Activated CD4-positive, alpha-beta T cell treated with anti-CD3 and anti-CD28 coated beads, Interleukin-2, amount 10 ng/mL, durations not matched to agents 24 days and 14 days (primary cell): ENCODE measurements around the gene FKBP5. TPM values are rescaled to one million over a fixed set of nuclear protein-coding genes. Genes with fewer than 3 reads are reported as not detected.
"Not testable (repeated sequence)": the region's sequence is repeated elsewhere in the genome, so short reads cannot be mapped to it uniquely, and the experiment has no call there.

Experiments
- DNase-seq: peaks from one replicate; pipeline ENCODE4 v3.0.0; 2022
- H3K27ac Mint-ChIP-seq: one replicate; pipeline ENCODE4 v1.8.0; 2022; ENCODE audit warnings: mild to moderate bottlenecking, mixed read lengths
- H3K27me3 Mint-ChIP-seq: one replicate; pipeline ENCODE4 v1.8.0; 2022; ENCODE audit warnings: mixed read lengths
- H3K36me3 Mint-ChIP-seq: one replicate; pipeline ENCODE4 v1.8.0; 2022; ENCODE audit warnings: low read depth, mild to moderate bottlenecking, mixed read lengths
- H3K4me1 Mint-ChIP-seq: one replicate; pipeline ENCODE4 v1.8.0; 2021; ENCODE audit warnings: mixed read lengths
- H3K4me3 Mint-ChIP-seq: one replicate; pipeline ENCODE4 v1.8.0; 2022; ENCODE audit warnings: mild to moderate bottlenecking, moderate library complexity, mixed read lengths
- H3K9me3 Mint-ChIP-seq: one replicate; pipeline ENCODE4 v1.8.0; 2021; ENCODE audit warnings: mixed read lengths
- intact Hi-C: fragments of 100-400 bp; cut with micrococcal nuclease; formaldehyde crosslinking; loops from one replicate; pipeline ENCODE4 v1.15.1; 2023
- total RNA-seq: library from RNA; stranded (reverse); gene quantifications from 2 replicates; pipeline ENCODE4 v1.2.3, GENCODE V29; 2022

The FKBP5 gene
- total RNA-seq, result 85.0 and 85.1 TPM in 2 replicates

- no peaks in the 10 kb centered on the region for H3K36me3 Mint-ChIP-seq
- H3K27ac Mint-ChIP-seq, result peak within 1 kb of the TSS; percentile 92
- peak; percentile 97 for DNase-seq
- no peaks in the 10 kb centered on the region for H3K27me3 Mint-ChIP-seq
- peaks cover 15% of the 10 kb centered on the region for H3K4me1 Mint-ChIP-seq
- H3K4me3 Mint-ChIP-seq, result peak within 1 kb of the TSS; percentile 93
- H3K9me3 Mint-ChIP-seq, result no peaks in the 10 kb centered on the region
- intact Hi-C loops, result loop anchor here (2.0 to 5.0 kb wide), 4 partner anchors 22 to 86 kb away; no protein-coding TSS in a partner anchor
Measured at GRCh38 chr6:35688605-35689322, at the start of gene FKBP5. Gene FKBP5 (minus strand): TSS chr6:35688915. CDS start chr6:35642824, 46,091 bp downstream.

- Mint-ChIP-seq H3K9me3 (no peaks in the 10 kb centered on the region), H3K27me3 (no peaks in the 10 kb centered on the region), H3K4me3 (no peak overlapping the region), H3K4me1 (peaks cover 23% of the 10 kb centered on the region), H3K27ac (peak overlapping the region; percentile 27), H3K36me3 (no peaks in the 10 kb centered on the region)
- intact Hi-C loops, result loop anchor here (1.0 kb wide), 2 partner anchors 153 to 214 kb away; no protein-coding TSS in a partner anchor
- peak; percentile 80 for DNase-seq
Measured at GRCh38 chr6:35737413-35738211, 48.9 kb upstream of the FKBP5 start.

- intact Hi-C loops, result loop anchor here (1.0 kb wide), 3 partner anchors 68 to 214 kb away; no protein-coding TSS in a partner anchor
- no peak within 1 kb of the TSS for H3K4me3 Mint-ChIP-seq
- no peak for DNase-seq
- H3K27me3 Mint-ChIP-seq, result no peaks in the 10 kb centered on the region
- no peaks in the 10 kb centered on the region for H3K9me3 Mint-ChIP-seq
- peak within 1 kb of the TSS; percentile 27 for H3K27ac Mint-ChIP-seq
- peaks cover 29% of the 10 kb centered on the region for H3K4me1 Mint-ChIP-seq
- no peaks in the 10 kb centered on the region for H3K36me3 Mint-ChIP-seq
Measured at GRCh38 chr6:35736982-35737412, 48.3 kb upstream of the FKBP5 start, which contains the start of gene ARMC12. Gene ARMC12 (plus strand): TSS chr6:35737032. CDS start chr6:35737109, 77 bp downstream.

DNA sequence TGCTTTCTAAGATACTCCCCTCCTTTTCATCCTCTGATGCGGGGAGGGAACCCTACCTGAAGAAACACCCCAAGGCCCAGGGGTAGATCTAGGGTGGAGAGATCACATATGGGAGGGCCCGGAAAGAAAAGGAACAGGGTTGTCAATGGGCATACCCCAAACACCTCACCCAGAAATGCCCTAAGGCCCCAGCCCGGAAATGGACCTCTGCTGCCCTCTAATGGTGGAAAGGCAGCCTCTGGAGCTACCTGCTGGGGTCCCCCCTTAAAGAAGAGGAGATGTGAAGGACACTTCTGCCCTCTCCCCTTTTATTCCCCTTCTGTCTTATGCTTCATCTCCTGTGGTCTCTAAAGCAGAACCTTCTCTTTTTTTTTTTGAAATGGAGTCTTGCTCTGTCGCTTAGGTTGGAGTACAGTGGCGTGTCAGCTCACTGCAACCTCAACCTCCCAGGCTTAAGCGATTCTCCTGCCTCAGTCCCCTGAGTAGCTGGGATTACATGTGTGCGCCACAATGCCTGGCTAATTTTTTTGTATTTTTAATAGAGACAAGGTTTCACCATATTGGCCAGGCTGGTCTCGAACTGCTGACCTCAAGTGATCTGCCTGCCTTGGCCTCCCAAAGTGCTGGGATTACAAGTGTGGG lies 47.7 kb upstream of the FKBP5 start:
- Mint-ChIP-seq H3K36me3 (no peaks in the 10 kb centered on the region), H3K27me3 (no peaks in the 10 kb centered on the region), H3K4me1 (peaks cover 30% of the 10 kb centered on the region), H3K27ac (no peak overlapping the region), H3K4me3 (no peak overlapping the region), H3K9me3 (no peaks in the 10 kb centered on the region)
- DNase-seq, result peak; percentile 96
- intact Hi-C loops, result loop anchor here (1.0 kb wide), 1 partner anchor 67 kb away; no protein-coding TSS in a partner anchor

DNA sequence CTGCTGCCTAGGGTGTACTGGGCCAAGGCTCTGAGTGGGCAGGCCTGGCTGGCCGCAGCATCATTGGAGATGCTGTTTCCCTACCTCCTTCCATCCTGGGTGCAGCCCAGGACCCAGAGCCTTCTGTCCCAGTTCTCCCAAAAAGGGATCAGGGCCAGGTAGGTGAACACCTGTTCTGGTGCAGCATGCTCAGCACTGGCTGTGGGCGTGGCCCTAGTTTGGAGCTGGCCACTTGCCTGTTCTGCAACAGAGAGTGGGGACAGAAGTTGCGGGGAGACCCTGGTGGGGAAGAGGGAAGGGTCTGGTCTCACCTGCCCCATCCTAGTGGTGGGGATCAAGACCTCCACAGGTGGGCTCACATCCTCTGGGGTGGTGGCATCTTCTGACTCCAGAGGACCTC lies 46.7 kb upstream of the FKBP5 start:
- no peaks in the 10 kb centered on the region for H3K36me3 Mint-ChIP-seq
- DNase-seq, result no peak
- no peaks in the 10 kb centered on the region for H3K27me3 Mint-ChIP-seq
- H3K9me3 Mint-ChIP-seq, result no peaks in the 10 kb centered on the region
- intact Hi-C loops, result no loop called here
- no peak overlapping the region for H3K27ac Mint-ChIP-seq
- no peak overlapping the region for H3K4me3 Mint-ChIP-seq
- H3K4me1 Mint-ChIP-seq, result peaks cover 35% of the 10 kb centered on the region

DNA sequence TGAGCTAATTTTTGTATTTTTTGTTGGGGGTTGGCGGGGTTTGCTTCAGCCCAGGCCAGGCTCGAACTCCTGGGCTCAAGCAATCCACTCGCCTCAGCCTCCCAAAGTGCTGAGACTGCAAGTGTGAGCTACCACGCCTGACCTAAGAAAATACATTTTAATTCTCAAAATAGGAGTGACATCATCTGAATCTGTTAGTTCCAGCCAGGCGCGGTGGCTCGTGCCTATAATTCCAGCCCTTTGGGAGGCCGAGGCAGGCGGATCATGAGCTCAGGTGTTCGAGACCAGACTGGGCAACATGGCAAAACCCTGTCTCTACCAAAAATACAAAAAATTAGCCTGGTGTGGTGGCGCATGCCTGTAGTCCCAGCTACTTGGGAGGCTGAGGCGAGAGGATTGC lies 45.6 kb upstream of the FKBP5 start:
- intact Hi-C loops, result loop anchor here (5.0 kb wide), 1 partner anchor 132 kb away; no protein-coding TSS in a partner anchor
- H3K4me1 Mint-ChIP-seq, result peaks cover 43% of the 10 kb centered on the region
- not testable (repeated sequence) for H3K36me3 Mint-ChIP-seq, H3K9me3 Mint-ChIP-seq, H3K4me3 Mint-ChIP-seq, H3K27ac Mint-ChIP-seq, H3K27me3 Mint-ChIP-seq, DNase-seq

- H3K9me3 Mint-ChIP-seq, result no peaks in the 10 kb centered on the region
- no peak overlapping the region for H3K4me3 Mint-ChIP-seq
- H3K27ac Mint-ChIP-seq, result no peak overlapping the region
- no peaks in the 10 kb centered on the region for H3K36me3 Mint-ChIP-seq
- no peaks in the 10 kb centered on the region for H3K27me3 Mint-ChIP-seq
- intact Hi-C loops, result loop anchor here (2.0 to 5.0 kb wide), 2 partner anchors 15 to 131 kb away; no protein-coding TSS in a partner anchor
- no peak for DNase-seq
- H3K4me1 Mint-ChIP-seq, result peaks cover 49% of the 10 kb centered on the region
Measured at GRCh38 chr6:35733633-35734032, 44.9 kb upstream of the FKBP5 start.

- Mint-ChIP-seq H3K9me3 (no peaks in the 10 kb centered on the region), H3K4me3 (peak overlapping the region; percentile 90), H3K27me3 (no peaks in the 10 kb centered on the region), H3K4me1 (peaks cover 56% of the 10 kb centered on the region), H3K27ac (peak overlapping the region; percentile 94), H3K36me3 (no peaks in the 10 kb centered on the region)
- intact Hi-C loops, result loop anchor here (1.0 to 5.0 kb wide), 3 partner anchors 13 to 130 kb away; no protein-coding TSS in a partner anchor
- peak; percentile 98 for DNase-seq
Measured at GRCh38 chr6:35731736-35732532, 43.2 kb upstream of the FKBP5 start.

- Mint-ChIP-seq H3K4me3 (peak overlapping the region; percentile 90), H3K27me3 (no peaks in the 10 kb centered on the region), H3K9me3 (no peaks in the 10 kb centered on the region), H3K36me3 (no peaks in the 10 kb centered on the region), H3K4me1 (peaks cover 60% of the 10 kb centered on the region), H3K27ac (peak overlapping the region; percentile 94)
- intact Hi-C loops, result loop anchor here (5.0 kb wide), 1 partner anchor 129 kb away; no protein-coding TSS in a partner anchor
- peak; percentile 99 for DNase-seq
Measured at GRCh38 chr6:35731414-35731735, 42.7 kb upstream of the FKBP5 start.

DNA sequence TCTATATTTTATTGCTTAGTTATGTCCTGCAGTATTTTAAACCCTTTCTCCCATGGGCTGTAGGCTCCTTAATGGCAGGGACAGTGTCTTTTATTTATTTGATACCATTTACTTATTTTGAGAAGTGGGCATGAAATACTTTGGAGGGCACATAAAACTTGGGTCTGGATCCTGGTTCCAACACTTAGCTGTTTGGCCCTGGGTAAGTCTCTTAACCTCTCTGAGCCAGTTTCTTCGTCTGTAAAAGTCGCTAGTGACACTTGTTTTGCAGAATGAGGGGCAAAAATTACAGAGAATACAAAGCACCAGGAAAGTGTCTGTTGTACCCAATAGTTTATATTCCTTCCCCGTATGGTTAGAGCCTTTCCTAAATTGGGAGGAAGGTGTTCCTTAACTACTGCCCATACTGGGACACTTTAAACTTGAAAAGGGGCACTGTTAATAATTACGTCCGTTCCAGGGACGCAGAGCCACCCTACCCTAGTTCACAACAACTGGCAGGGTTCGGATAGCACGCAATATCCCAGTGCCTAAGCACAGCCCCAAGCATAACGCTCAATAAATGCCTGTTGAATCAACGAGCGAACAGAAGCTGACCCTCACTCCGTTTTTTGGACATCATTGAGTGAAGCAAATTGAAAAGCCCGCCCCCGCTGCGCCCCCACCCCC lies 42.2 kb upstream of the FKBP5 start:
- Mint-ChIP-seq H3K36me3 (no peaks in the 10 kb centered on the region), H3K27me3 (no peaks in the 10 kb centered on the region), H3K4me3 (peak overlapping the region; percentile 90), H3K27ac (peak overlapping the region; percentile 94), H3K4me1 (peaks cover 61% of the 10 kb centered on the region), H3K9me3 (no peaks in the 10 kb centered on the region)
- no peak for DNase-seq
- intact Hi-C loops, result loop anchor here (5.0 kb wide), 1 partner anchor 129 kb away; no protein-coding TSS in a partner anchor

- Mint-ChIP-seq H3K36me3 (no peaks in the 10 kb centered on the region), H3K4me3 (peak overlapping the region; percentile 62), H3K4me1 (peaks cover 66% of the 10 kb centered on the region), H3K27ac (peak overlapping the region; percentile 62), H3K9me3 (no peaks in the 10 kb centered on the region), H3K27me3 (no peaks in the 10 kb centered on the region)
- intact Hi-C loops, result loop anchor here (2.0 to 5.0 kb wide), 2 partner anchors 127 to 427 kb away; no protein-coding TSS in a partner anchor
- DNase-seq, result no peak
Measured at GRCh38 chr6:35729722-35730121, 41.0 kb upstream of the FKBP5 start.
